Inflammatory macrophage (primary cell): ENCODE measurements around the gene DTNB.
A peak's percentile ranks its signal among the peaks of the same experiment; 100 is the strongest.
"Not testable (repeated sequence)": the region's sequence is repeated elsewhere in the genome, so short reads cannot be mapped to it uniquely, and the experiment has no call there.

ENCODE experiments used
- DNase-seq, 2 donors: peaks; one replicate each; pipeline ENCODE4 v3.0.0-alpha.2; 2020 to 2022

DTNB gene

DNA sequence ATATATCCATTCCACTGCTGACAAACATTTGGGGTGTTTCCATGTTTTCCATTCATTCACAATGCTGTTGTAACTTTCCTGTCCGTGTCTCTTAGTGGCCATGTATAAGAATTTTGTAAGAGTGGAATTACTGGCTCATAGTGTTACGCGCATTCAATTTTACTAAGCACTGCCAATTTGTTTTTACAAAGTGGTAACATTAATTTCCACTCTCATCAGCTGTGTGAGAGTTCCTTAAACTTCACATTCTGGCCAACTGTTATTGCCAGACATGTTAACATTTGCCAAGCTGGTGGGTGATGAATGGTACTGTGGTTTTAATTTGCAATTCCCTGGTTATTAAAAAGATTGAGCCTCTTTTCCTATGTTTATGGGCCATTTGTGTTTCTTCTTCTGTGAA, 134.2 kb downstream of the DTNB start:
- peak in 1 of 2 donors; percentile 16 for DNase-seq

GRCh38 chr2:25537526-25537925, 135.9 kb downstream of the DTNB start:
- no peak for DNase-seq

DNA sequence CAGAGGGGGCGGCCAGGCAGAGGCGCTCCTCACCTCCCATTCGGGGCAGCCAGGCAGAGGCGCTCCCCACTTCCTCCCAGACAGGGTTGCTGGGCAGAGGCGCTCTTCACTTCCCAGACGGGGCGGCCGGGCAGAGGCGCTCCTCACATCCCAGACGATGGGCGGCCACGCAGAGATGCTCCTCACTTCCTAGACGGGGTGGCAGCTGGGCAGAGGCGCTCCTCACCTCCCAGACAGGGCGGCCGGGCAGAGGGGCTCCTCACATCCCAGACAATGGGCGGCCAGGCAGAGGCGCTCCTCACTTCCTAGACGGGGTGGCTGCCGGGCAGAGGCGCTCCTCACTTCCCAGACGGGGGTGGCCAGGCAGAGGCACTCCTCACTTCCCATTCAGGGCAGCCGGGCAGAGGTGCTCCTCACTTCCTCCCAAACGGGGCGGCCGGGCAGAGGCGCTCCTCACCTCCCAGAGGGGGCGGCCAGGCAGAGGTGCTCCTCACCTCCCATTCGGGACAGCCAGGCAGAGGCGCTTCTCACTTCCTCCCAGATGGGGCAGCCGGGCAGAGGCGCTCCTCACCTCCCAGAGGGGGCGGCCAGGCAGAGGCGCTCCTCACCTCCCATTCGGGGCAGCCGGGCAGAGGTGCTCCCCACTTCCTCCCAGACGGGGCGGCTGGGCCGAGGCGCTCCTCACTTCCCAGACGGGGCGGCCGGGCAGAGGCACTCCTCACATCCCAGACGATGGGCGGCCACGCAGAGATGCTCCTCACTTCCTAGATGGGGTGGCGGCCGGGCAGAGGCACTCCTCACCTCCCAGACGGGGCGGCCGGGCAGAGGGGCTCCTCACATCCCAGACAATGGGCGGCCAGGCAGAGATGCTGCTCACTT, 137.7 kb downstream of the DTNB start:
- not testable (repeated sequence) for DNase-seq

DNA sequence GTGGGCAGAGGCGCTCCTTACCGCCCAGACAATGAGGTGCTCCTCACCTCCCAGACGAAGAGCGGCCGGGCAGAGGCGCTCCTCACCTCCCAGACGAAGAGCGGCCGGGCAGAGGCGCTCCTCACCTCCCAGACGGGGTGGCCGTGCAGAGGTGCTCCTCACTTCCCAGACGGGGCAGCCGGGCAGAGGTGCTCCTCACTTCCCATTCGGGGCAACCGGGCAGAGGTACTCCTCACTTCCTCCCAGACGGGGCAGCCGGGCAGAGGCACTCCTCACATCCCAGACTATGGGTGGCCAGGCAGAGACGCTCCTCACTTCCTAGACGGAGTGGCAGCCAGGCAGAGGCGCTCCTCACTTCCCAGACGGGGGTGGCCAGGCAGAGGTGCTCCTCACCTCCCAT, 138.4 kb downstream of the DTNB start:
- DNase-seq: not testable (repeated sequence)

DNA sequence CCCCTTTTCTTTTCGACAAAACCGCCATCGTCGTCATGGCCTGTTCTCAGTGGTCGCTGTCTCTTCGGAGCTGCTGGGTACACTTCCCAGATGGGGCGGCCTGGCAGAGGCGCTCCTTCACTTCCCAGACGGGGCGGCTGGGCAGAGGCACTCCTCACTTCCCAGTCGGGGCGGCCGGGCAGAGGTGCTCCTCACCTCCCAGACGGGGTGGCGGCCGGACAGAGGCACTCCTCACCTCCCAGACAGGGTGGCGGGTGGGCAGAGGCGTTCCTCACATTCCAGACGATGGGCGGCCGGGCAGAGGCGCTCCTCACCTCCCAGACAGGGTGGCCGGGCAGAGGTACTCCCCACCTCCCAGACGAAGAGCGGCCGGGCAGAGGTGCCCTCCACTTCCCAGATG, 138.9 kb downstream of the DTNB start:
- DNase-seq: no peak

DNA sequence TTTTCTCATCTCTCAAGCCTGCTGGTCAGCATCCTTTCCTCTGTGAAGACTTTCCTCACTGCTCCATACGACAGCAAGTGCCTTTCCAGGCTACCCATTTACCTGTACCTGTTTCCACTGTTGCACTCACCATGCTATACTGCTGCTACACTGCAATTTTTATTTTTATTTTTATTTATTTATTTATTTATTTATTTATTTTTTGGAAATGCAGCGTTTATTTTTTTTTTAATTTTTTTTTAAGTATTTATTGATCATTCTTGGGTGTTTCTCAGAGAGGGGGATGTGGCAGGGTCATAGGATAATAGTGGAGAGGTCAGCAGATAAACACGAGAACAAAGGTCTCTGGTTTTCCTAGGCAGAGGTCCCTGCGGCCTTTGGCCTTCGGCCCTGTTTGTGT, 139.6 kb downstream of the DTNB start:
- DNase-seq: not testable (repeated sequence)

- DNase-seq: no peak
Observed at GRCh38 chr2:25532521-25532920, 140.9 kb downstream of the DTNB start.

- no peak for DNase-seq
Observed at GRCh38 chr2:25529034-25529433, 144.3 kb downstream of the DTNB start.

- DNase-seq: no peak
Observed at GRCh38 chr2:25528173-25528572, 145.2 kb downstream of the DTNB start.

DNA sequence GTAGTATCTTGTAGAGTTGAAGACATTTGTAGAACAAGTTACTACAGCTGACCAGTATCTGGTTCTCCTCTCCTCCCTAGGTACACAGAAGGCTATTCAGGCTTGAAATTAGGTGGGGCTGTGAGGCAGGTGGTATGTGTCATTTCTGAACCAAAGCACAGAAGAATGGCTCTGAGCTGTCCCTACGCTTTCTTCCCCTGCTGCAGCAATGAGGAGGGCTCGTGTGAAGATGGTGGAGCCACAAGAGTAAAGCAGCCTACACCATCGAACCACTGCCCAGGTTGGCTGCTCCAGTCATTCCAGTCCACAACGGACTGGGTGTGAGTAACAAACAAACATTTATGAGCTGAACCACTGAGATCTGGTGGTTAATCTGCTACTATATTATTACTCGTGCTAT, 148.9 kb downstream of the DTNB start:
- DNase-seq: no peak

GRCh38 chr2:25523060-25523459, 150.3 kb downstream of the DTNB start:
- no peak for DNase-seq

GRCh38 chr2:25521665-25522387, 151.6 kb downstream of the DTNB start:
- DNase-seq: peak; percentile 81 to 91

- DNase-seq: no peak
Observed at GRCh38 chr2:25521126-25521525, 152.3 kb downstream of the DTNB start.

- DNase-seq: no peak
Observed at GRCh38 chr2:25517701-25518100, 155.7 kb downstream of the DTNB start.

DNA sequence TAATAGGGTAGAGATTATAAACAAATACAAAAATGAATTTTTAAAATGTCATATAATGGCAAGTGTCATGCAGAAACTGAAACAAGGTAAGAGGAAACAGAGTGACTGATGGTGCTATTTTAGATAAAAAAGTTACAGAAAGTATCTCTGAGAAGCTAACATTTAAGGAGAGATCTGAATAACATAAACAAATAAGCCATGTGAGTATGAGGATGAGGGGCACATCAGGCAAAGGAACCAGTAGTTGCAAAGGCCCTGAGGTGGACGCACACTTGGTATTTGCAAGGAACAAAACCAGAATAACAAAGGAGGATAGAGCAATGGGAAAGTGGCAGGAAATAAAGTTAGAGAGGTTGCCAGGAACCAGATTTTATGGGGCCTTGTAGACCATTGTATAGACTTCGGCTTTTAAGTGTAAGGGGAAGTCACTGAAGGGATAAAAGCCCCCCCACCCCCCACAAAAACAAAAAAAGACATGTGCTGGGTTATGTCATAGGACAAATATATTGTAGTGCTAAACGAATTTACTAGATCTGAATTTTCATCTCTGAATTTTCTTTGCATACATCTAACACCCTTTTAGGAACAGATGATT, 159.2 kb downstream of the DTNB start:
- DNase-seq: no peak

DNA sequence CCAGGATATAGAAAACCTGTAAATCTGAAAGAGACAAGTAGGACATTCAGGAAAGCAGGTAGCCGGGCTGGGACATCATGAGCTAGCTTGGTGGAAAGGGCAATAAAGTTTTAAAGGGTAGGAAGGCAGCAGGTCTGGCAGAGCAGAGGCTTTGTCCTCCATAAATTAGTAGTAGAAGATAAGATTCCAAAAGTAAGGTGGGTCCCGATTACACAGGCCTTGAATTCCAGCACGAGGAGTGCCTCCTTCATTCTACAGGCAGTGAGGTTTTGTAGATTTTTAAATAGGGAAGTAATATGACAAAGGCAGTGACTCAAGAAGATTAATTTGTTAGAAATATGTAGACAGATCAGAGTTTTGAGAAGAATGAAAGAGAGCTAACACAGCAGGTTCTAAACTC, 160.7 kb downstream of the DTNB start:
- peak; percentile 15 to 49 for DNase-seq

GRCh38 chr2:25506226-25506625, 167.2 kb downstream of the DTNB start:
- DNase-seq: no peak

DNA sequence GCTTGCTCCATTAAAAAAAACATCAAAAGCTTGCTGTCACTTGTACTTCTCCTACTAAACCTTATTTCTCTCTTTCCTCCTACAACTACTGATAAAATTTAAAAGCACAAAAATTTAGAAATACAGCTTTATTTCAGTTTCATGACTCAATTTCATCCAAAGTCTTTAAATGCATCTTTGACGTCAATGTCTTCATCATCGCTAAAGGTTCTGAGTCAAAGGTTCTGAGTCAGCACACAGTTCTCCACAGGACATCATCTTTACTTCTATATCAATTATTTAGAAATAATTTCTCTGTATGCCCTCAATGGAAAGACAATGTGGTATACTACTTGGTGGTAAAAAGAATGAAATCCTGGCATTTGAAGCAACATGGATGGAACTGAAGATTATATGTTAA, 167.8 kb downstream of the DTNB start:
- no peak for DNase-seq

DNA sequence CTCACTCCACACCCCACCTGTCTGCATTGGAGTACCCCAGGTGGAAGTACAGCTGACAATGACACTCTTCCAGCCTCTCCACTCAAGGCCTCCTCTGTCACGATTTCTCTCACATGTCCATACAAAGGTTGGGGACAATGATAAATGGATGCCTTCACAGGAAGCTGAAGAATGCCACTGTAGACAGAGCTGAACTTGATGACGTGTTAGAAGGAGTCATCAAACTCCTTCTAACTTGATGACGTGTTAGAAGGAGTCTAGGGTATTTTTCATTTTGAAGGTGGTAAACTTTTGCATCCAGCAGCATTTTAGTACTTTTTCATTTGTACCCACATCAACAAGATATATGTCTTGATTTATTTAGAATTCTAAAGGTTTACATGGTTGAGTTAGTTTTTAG, 168.2 kb downstream of the DTNB start:
- no peak for DNase-seq

DNA sequence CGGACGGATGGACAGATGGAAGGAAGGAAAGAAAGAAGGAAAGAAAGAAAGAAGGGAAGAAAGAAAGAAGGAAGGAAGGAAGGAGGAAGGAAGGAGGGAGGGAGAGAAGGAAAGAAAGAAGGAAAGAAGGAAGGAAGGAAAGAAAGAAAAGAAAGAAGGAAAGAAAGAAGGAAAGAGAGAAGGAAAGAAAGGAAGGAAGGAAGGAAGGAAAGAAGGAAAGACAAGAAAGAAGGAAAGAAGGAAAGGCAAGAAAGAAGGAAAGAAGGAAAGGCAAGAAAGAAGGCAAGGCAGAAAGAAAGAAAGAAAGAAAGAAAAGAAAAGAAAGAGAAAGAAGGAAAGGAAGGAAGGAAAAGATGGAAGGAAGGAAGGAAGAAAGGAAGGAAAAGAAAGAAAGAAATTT, 169.1 kb downstream of the DTNB start:
- DNase-seq: no peak

GRCh38 chr2:25499157-25499556, 174.2 kb downstream of the DTNB start:
- no peak for DNase-seq

- DNase-seq: no peak
Observed at GRCh38 chr2:25497918-25498407, 175.4 kb downstream of the DTNB start.

GRCh38 chr2:25497229-25497917, 176.0 kb downstream of the DTNB start:
- DNase-seq: no peak
